K562 (cell line): Measurements from ENCODE around the gene CLIC3. TPM values are rescaled to one million over a fixed set of nuclear protein-coding genes. Genes with fewer than 3 reads are reported as not detected.

Experiments used
- ATAC-seq: fragments of 200-7000 bp; cut with Tn5 transposase; 3 replicates; pipeline ENCODE4 v1.9.1; 2020; ENCODE audit warnings: moderate library complexity
- BruUV-seq: library from RNA; stranded (reverse); fragments of 400-500 nt; replicated peaks from 2 replicates; lab custom pipeline; 2021; lab: Mats Ljungman, UMichigan
- CTCF ChIA-PET: fragments of 300-600 bp; formaldehyde crosslinking; extraction: SDS; loops from one replicate; lab custom pipeline; 2021; ENCODE audit warnings: low intra/inter-chr PET ratio; lab: Yijun Ruan, JAX
- POLR2A ChIA-PET: fragments of 300-600, 350-650 bp; sonication (Branson Sonifier 250); formaldehyde crosslinking; extraction: SDS; loops from one replicate; lab custom pipeline; 2021; ENCODE audit warnings: antibody characterized with exemption, inconsistent platforms; lab: Yijun Ruan, JAX
- DNase-seq, 4 experiments: peaks; one replicate each; pipeline versions ENCODE4 v3.0.0 to v3.0.0-alpha.2; 2011 to 2018; ENCODE audit warnings: low spot score in 3 of 4, mixed read lengths in 3 of 4; ENCODE audit errors: extremely low read depth in 1 of 4
- FAIRE-seq: peaks from 2 replicates; lab custom pipeline; 2011; peaks lifted over from hg19 to GRCh38; lab: Jason Lieb, UNC
- H2AFZ ChIP-seq: 2 replicates; pipeline ENCODE4 v1.6.0; 2011; ENCODE audit warnings: low read depth, low read length, control low read depth, inconsistent platforms
- H3K27ac ChIP-seq: fragments of 200-600 bp; 3 replicates; pipeline ENCODE4 v1.8.0; 2011; ENCODE audit warnings: low read depth, mild to moderate bottlenecking, control low read depth, inconsistent platforms, low read length, moderate library complexity, mixed read lengths; ENCODE audit errors: extremely low read depth
- H3K27me3 ChIP-seq, 2 experiments: fragments of 300-600 bp in 1 of 2; 2 replicates in 1 of 2; 3 replicates in 1 of 2; pipeline versions ENCODE4 v1.6.0 to v1.8.0; 2011; ENCODE audit warnings: inconsistent platforms in 2 of 2, low read length in 2 of 2, mild to moderate bottlenecking in 1 of 2, mixed read lengths in 1 of 2, moderate library complexity in 1 of 2; ENCODE audit not compliant: control insufficient read depth in 2 of 2, insufficient read depth in 2 of 2
- H3K36me3 ChIP-seq: fragments of 300-600 bp; 3 replicates; pipeline ENCODE4 v1.8.0; 2011; ENCODE audit warnings: mild to moderate bottlenecking, low read length, inconsistent platforms; ENCODE audit not compliant: control insufficient read depth, insufficient read depth
- H3K4me1 ChIP-seq, 2 experiments: fragments of 200-600 bp in 1 of 2; replicated peaks in 1 of 2; 2 replicates in 1 of 2; 3 replicates in 1 of 2; pipeline versions ENCODE4 v1.5.1 to v1.8.0; 2011; ENCODE audit warnings: inconsistent platforms in 2 of 2, low read length in 2 of 2, mild to moderate bottlenecking in 1 of 2, mixed read lengths in 1 of 2, moderate library complexity in 1 of 2; ENCODE audit not compliant: control insufficient read depth in 2 of 2, insufficient read depth in 2 of 2
- H3K4me2 ChIP-seq: 2 replicates; pipeline ENCODE4 v1.6.1; 2011; ENCODE audit warnings: low read length, control low read depth, inconsistent platforms, mixed read lengths; ENCODE audit not compliant: insufficient read depth
- H3K4me3 ChIP-seq: fragments of 200-600 bp; sonication (generic), shearing (Covaris generic); 2 replicates; pipeline ENCODE4 v1.5.1; 2016; ENCODE audit warnings: control low read depth, inconsistent platforms
- H3K79me2 ChIP-seq: fragments of 200-600 bp; 3 replicates; pipeline ENCODE4 v1.8.0; 2011; ENCODE audit warnings: low read length, inconsistent platforms; ENCODE audit not compliant: control insufficient read depth, insufficient read depth
- H3K9ac ChIP-seq, 2 experiments: 2 replicates each; pipeline versions ENCODE4 v1.6.0 to v1.6.1; 2011; ENCODE audit warnings: low read depth in 2 of 2, low read length in 2 of 2, control low read depth in 1 of 2, inconsistent platforms in 1 of 2, mild to moderate bottlenecking in 1 of 2, mixed read lengths in 1 of 2; ENCODE audit not compliant: insufficient read depth in 1 of 2
- H3K9me1 ChIP-seq: one replicate; pipeline ENCODE4 v1.6.0; 2011; ENCODE audit warnings: inconsistent platforms, mild to moderate bottlenecking, low read length, moderate library complexity; ENCODE audit not compliant: control insufficient read depth, insufficient read depth
- H3K9me3 ChIP-seq: replicated peaks from 2 replicates; pipeline ENCODE4 v1.5.1; 2011; ENCODE audit warnings: low read depth, low read length, inconsistent platforms; ENCODE audit not compliant: control insufficient read depth, insufficient read depth
- H4K20me1 ChIP-seq: replicated peaks from 2 replicates; pipeline ENCODE4 v1.6.1; 2011; ENCODE audit warnings: low read length, inconsistent platforms, mixed read lengths; ENCODE audit not compliant: control insufficient read depth, insufficient read depth
- CBFA2T2 ChIP-seq: fragments of 450-650 bp; conservative IDR thresholded peaks from 2 replicates; pipeline ENCODE4 v1.6.1; 2017; ENCODE audit warnings: mild to moderate bottlenecking
- CBX5 ChIP-seq: IDR thresholded peaks from 2 replicates; pipeline ENCODE4 v1.6.1; 2014; ENCODE audit warnings: low read depth, borderline replicate concordance
- CHD4 ChIP-seq: fragments of 200-600 bp; sonication (generic); IDR thresholded peaks from 3 replicates; pipeline ENCODE4 v1.6.1; 2012; ENCODE audit warnings: low read depth, mild to moderate bottlenecking, mixed read lengths, low read length, inconsistent platforms; ENCODE audit not compliant: insufficient read depth, insufficient replicate concordance, poor library complexity, severe bottlenecking
- FOS ChIP-seq: IDR thresholded peaks from 3 replicates; pipeline ENCODE4 v1.6.1; 2011; ENCODE audit not compliant: insufficient read length; ENCODE audit errors: extremely low read depth
- GATA2 ChIP-seq: sonication (generic); formaldehyde crosslinking; IDR thresholded peaks from 2 replicates; pipeline ENCODE4 v1.4.0; 2020; ENCODE audit warnings: mild to moderate bottlenecking, missing genetic modification reagents
- NCOA4 ChIP-seq: fragments of 450-650 bp; IDR thresholded peaks from 2 replicates; pipeline ENCODE4 v1.6.1; 2018; ENCODE audit warnings: mild to moderate bottlenecking; ENCODE audit not compliant: partially characterized antibody
- NR4A1 ChIP-seq, 2 experiments: fragments of 250-450 bp in 1 of 2; fragments of 450-650 bp in 1 of 2; sonication (Bioruptor Pico) in 1 of 2; IDR thresholded peaks; 2 replicates each; pipeline versions ENCODE4 v1.4.0 to v1.6.1; 2016 to 2020; ENCODE audit warnings: mild to moderate bottlenecking in 2 of 2, missing compliant biosample characterization in 1 of 2, missing genetic modification characterization in 1 of 2, moderate library complexity in 1 of 2
- RNF2 ChIP-seq: sonication (generic); IDR thresholded peaks from 2 replicates; pipeline ENCODE4 v1.6.1; 2016
- SMARCA5 ChIP-seq: fragments of 450-650 bp; IDR thresholded peaks from 2 replicates; pipeline ENCODE4 v1.6.1; 2016
- SOX6 ChIP-seq: fragments of 450-650 bp; IDR thresholded peaks from 2 replicates; pipeline ENCODE4 v1.6.1; 2014; ENCODE audit warnings: mild to moderate bottlenecking
- STAG1 ChIP-seq: sonication (generic); formaldehyde crosslinking; IDR thresholded peaks from 2 replicates; pipeline ENCODE4 v1.5.0; 2020; ENCODE audit warnings: missing genetic modification reagents, borderline replicate concordance
- VEZF1 ChIP-seq: fragments of 200-800 bp; sonication (Bioruptor generic); IDR thresholded peaks from 2 replicates; pipeline ENCODE4 v1.6.1; 2017; ENCODE audit warnings: missing genetic modification characterization, missing compliant biosample characterization
- ZC3H4 ChIP-seq: sonication (generic); formaldehyde crosslinking; IDR thresholded peaks from 2 replicates; pipeline ENCODE4 v1.9.0; 2021; ENCODE audit warnings: missing genetic modification reagents, borderline replicate concordance
- ZNF143 ChIP-seq: sonication (generic); formaldehyde crosslinking; IDR thresholded peaks from 2 replicates; pipeline ENCODE4 v1.9.0; 2022; ENCODE audit warnings: mild to moderate bottlenecking, missing genetic modification reagents
- ZNF23 ChIP-seq: fragments of 250-450 bp; sonication (Bioruptor Pico); IDR thresholded peaks from 2 replicates; pipeline ENCODE4 v1.4.0; 2020; ENCODE audit warnings: mild to moderate bottlenecking
- ZNF277 ChIP-seq: fragments of 250-450 bp; sonication (Bioruptor Pico); IDR thresholded peaks from 2 replicates; pipeline ENCODE4 v1.8.0; 2022; ENCODE audit warnings: inconsistent platforms, mild to moderate bottlenecking, moderate library complexity, borderline replicate concordance
- WGBS: fragments of 100-300 bp; shearing (Covaris generic); methylation state at CpG from one replicate; pipeline ENCODE4 v1.1.6; 2016; ENCODE audit warnings: low coverage, mixed read lengths; ENCODE audit not compliant: insufficient coverage; ENCODE audit errors: missing lambda C conversion rate; 5-methylcytosine and 5-hydroxymethylcytosine counted together
- in situ Hi-C: fragments of 300-500 bp; cut with MboI; formaldehyde crosslinking; loops from 4 replicates; pipeline ENCODE4 v1.15.0; 2018; ENCODE audit warnings: inconsistent platforms, mixed read lengths
- intact Hi-C: fragments of 100-400 bp; cut with micrococcal nuclease; formaldehyde crosslinking; loops from 2 replicates; pipeline ENCODE4 v1.14.2; 2022
- polyA plus RNA-seq, 8 experiments: library from polyadenylated mRNA; depleted of rRNA in 4 of 8; stranded (reverse) in 5 of 8; unstranded in 3 of 8; fragments of >200 nt; fragmentation: Nextera tagmentation in 2 of 8; fragmentation: Illumina TruSeq in 1 of 8; extraction: Ambion mirVana in 2 of 8; extraction: Trizol in 1 of 8; gene quantifications; 2 replicates each; pipeline versions ENCODE4 v1.2.1 to v1.2.3, GENCODE V29; 2011 to 2014; ENCODE audit warnings: inconsistent platforms in 1 of 8, missing spikeins in 1 of 8
- total RNA-seq, 7 experiments: library from RNA; depleted of rRNA in 6 of 7; stranded (reverse); fragments of >200 nt in 6 of 7; fragmentation: Illumina TruSeq in 2 of 7; extraction: Trizol in 2 of 7; gene quantifications; 2 replicates each; pipeline versions ENCODE4 v1.2.1 to v1.2.3, GENCODE V29; 2011 to 2021; ENCODE audit warnings: low replicate concordance in 1 of 7

Gene CLIC3
- total and polyA plus RNA-seq, 9 of the 15 experiments (the other 6 are each of a cell fraction or from before 2014, with no cell fraction given): 0.27 to 0.29 TPM; not detected in 7

- Histone ChIP-seq H2AFZ (peak overlapping the region; percentile 54; the same call in 1 of the 2 replicates), H3K9ac (0 out of 4 replicates have a peak overlapping the region, but pooled peaks of 1 of the 2 experiments have one; percentile 63)
- no peak for TF ChIP-seq CBFA2T2
- no peak for TF ChIP-seq NR4A1 (CRISPR knock-in tag; IDR thresholded peaks at IDR 0.05)
- no peak for TF ChIP-seq NR4A1 (tag; IDR thresholded peaks at IDR 0.05)
- no peak for TF ChIP-seq SOX6
- TF ChIP-seq NCOA4: no peak
- no peak for TF ChIP-seq SMARCA5
- TF ChIP-seq STAG1 (CRISPR knock-in tag): peak; percentile 94; the same call in 1 of the 2 replicates
- TF ChIP-seq RNF2: no peak
- TF ChIP-seq CBX5: no peak
- peak; percentile 57 for TF ChIP-seq VEZF1 (CRISPR knock-in tag)
- TF ChIP-seq ZNF23 (CRISPR knock-in tag): no peak
- no peak for TF ChIP-seq FOS
- no peak for TF ChIP-seq CHD4
- TF ChIP-seq ZNF277 (CRISPR knock-in tag): no peak
- no peak for TF ChIP-seq ZC3H4 (CRISPR knock-in tag)
- no peak for TF ChIP-seq ZNF143
- no peak for TF ChIP-seq GATA2 (CRISPR knock-in tag)
Observed at GRCh38 chr9:137034709-137035506, 38.5 kb upstream of the CLIC3 start.

More at GRCh38 chr9:137034709-137035506, 38.5 kb upstream of the CLIC3 start:
- peaks cover 0 to 13% of the 10 kb centered on the region in 2 experiments; a peak in 1 of 5 replicates for H3K27me3 ChIP-seq
- no peaks in the 10 kb centered on the region for H3K79me2 ChIP-seq
- peaks cover 0 to 69% of the 10 kb centered on the region in 2 experiments; a peak in 3 of 5 replicates for H3K4me1 ChIP-seq
- in situ Hi-C loops: loop anchor here (5.0 kb wide), 2 partner anchors 88 to 263 kb away; partner anchors contain the start of gene C8G
- H3K9me1 ChIP-seq: no peaks in the 10 kb centered on the region
- ChIA-PET POLR2A (interaction anchor here (0.6 to 1.8 kb wide), 13 partner anchors 9 to 526 kb away, joined by 3 to 8 read pairs (median 3); partner anchors contain the start of genes DPP7 and SAPCD2), CTCF (interaction anchor here (2.2 to 3.7 kb wide), 2 partner anchors 86 to 248 kb away, joined by 10 to 47 read pairs; no protein-coding TSS in a partner anchor)
- intact Hi-C loops: loop anchor here (1.0 to 2.0 kb wide), 4 partner anchors 31 to 192 kb away; partner anchors contain the start of gene AJM1
- H3K4me2 ChIP-seq: no peak overlapping the region
- 1% methylated on average over 18 of the region's 24 CpGs for WGBS
- peak; percentile 80 to 90 (median 81) for DNase-seq
- H3K9me3 ChIP-seq: no peaks in the 10 kb centered on the region
- no peaks in the 10 kb centered on the region for H3K36me3 ChIP-seq
- H4K20me1 ChIP-seq: no peaks in the 10 kb centered on the region
- H3K27ac ChIP-seq: no peak overlapping the region
- FAIRE-seq: peak; percentile 88
- H3K4me3 ChIP-seq: no peak overlapping the region
- no TSS peak for BruUV-seq
- ATAC-seq: peak; percentile 98
